Stomach (tissue), 4 donors: ENCODE measurements around the gene ZNF580.

Experiments used
- CTCF ChIP-seq, 7 experiments: fragments of 450-650 bp in 4 of 7; fragments of 200-600 bp in 3 of 7; sonication (generic) in 3 of 7; IDR thresholded peaks; one replicate each; pipeline ENCODE4 v1.5.1; 2016 to 2019; ENCODE audit warnings: antibody characterized with exemption in 7 of 7, control low read depth in 2 of 7, mild to moderate bottlenecking in 1 of 7
- POLR2A ChIP-seq, 4 donors: fragments of 450-650 bp; IDR thresholded peaks; one replicate each; pipeline ENCODE4 v1.6.1; 2016; ENCODE audit warnings: antibody characterized with exemption in 4 of 4, control low read depth in 2 of 4, mild to moderate bottlenecking in 1 of 4, moderate library complexity in 1 of 4
- POLR2AphosphoS5 ChIP-seq, 3 donors: sonication (generic); formaldehyde crosslinking; IDR thresholded peaks; one replicate each; pipeline ENCODE4 v1.6.1; 2016; ENCODE audit warnings: antibody characterized with exemption in 3 of 3

- no peak for TF ChIP-seq POLR2AphosphoS5 (IDR thresholded peaks at IDR 0.05)
- TF ChIP-seq CTCF (IDR thresholded peaks at IDR 0.05): peak in 1 of 7 experiments; percentile 35
- TF ChIP-seq POLR2A (IDR thresholded peaks at IDR 0.05): no peak
Measured at GRCh38 chr19:55638864-55639359, 1.9 kb upstream of the ZNF580 start.
